ENCODE results near the gene CACNA2D2.

- TF ChIP-seq CTCF (conservative IDR thresholded peaks at IDR 0.05 in 1 of 2, IDR thresholded peaks at IDR 0.05 in 1 of 2; ENCODE audit: low read depth in 1 of 2, low read length in 2 of 2): no peak
- TF ChIP-seq EZH2 (IDR thresholded peaks at IDR 0.05; ENCODE audit: low read length, missing control alignments): no peak
Observed at GRCh38 chr3:50435371-50436113, 67.9 kb downstream of the CACNA2D2 start.

Data from fibroblast of lung (primary cell).